Epithelial cell of esophagus (primary cell): Measurements from ENCODE around the gene ACSM2A.
"Not testable (repeated sequence)": the region's sequence is repeated elsewhere in the genome, so short reads cannot be mapped to it uniquely, and the experiment has no call there.

Experiments
- DNase-seq: peaks from one replicate; pipeline ENCODE4 v3.0.0; 2010; ENCODE audit warnings: low read depth
- H3K4me3 ChIP-seq: 2 replicates; pipeline ENCODE4 v1.5.1; 2011; ENCODE audit warnings: mild to moderate bottlenecking, low read length, control low read depth
- TF ChIP-seq, protein P1 (sequence below): IDR thresholded peaks from 2 replicates; pipeline ENCODE4 v1.5.1; 2011; ENCODE audit warnings: low read depth, mild to moderate bottlenecking, low read length, control low read depth, inconsistent platforms; ENCODE audit not compliant: insufficient read depth; ENCODE audit errors: missing control alignments

ACSM2A gene

DNA sequence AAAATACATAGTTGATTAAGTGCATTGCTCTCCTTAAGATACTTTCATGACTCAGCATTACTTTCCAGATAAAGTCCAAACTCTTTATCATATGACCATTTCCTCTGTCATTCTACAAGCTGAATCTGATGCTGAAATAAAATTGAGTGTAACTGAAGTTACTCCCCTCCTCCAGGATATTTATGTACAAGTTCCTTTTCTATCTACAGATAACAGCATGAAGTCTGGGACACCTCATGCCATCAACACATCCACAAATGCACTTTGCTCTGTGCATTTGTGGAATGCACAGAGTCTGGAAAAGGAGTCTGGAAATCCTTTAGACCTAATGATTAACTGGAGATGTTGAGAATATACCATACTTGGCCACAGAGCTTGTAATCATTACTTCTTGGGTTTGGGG, 64.4 kb downstream of the ACSM2A start:
- DNase-seq, result no peak
- TF ChIP-seq, protein P1, sequence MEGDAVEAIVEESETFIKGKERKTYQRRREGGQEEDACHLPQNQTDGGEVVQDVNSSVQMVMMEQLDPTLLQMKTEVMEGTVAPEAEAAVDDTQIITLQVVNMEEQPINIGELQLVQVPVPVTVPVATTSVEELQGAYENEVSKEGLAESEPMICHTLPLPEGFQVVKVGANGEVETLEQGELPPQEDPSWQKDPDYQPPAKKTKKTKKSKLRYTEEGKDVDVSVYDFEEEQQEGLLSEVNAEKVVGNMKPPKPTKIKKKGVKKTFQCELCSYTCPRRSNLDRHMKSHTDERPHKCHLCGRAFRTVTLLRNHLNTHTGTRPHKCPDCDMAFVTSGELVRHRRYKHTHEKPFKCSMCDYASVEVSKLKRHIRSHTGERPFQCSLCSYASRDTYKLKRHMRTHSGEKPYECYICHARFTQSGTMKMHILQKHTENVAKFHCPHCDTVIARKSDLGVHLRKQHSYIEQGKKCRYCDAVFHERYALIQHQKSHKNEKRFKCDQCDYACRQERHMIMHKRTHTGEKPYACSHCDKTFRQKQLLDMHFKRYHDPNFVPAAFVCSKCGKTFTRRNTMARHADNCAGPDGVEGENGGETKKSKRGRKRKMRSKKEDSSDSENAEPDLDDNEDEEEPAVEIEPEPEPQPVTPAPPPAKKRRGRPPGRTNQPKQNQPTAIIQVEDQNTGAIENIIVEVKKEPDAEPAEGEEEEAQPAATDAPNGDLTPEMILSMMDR, result no peak
- H3K4me3 ChIP-seq, result no peak overlapping the region

DNA sequence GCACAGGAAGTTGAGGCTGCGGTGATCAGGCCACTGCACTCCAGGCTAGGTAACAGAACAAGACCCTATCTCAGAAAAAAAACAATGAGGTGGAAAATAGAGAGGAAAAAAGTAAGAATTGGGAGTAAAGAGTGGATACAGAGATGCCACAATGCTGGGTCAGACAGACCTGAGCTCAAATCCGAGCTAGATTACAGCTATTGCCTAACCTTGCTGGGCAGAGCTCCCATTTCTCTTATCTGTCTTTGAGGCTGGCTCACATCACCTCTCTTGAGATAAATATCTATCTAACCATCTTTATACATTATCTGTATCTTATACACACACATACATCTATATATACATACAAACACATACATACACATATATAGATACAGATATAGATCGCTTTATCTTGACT, 65.8 kb downstream of the ACSM2A start:
- TF ChIP-seq, protein P1, result no peak
- DNase-seq, result no peak
- H3K4me3 ChIP-seq, result no peak overlapping the region

DNA sequence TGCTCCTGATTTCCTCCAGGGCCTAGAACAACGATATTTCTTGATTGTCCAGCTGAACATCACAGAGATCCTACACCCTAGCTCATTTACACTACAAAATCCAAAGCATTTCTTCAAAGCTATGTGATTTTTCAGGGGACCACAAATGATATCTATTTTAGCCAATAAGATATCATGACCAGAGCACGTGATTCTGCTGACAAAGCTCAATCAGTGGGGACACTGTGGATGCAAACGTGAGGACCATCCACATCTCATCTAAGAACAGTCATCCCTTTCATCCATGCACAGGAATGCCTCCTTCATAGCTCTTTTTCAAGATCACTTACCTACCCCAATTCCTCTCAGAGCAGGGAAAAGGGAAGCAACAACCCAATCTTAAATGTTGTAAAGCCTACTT, 67.9 kb downstream of the ACSM2A start:
- DNase-seq, result no peak
- no peak overlapping the region for H3K4me3 ChIP-seq
- TF ChIP-seq, protein P1, result no peak

DNA sequence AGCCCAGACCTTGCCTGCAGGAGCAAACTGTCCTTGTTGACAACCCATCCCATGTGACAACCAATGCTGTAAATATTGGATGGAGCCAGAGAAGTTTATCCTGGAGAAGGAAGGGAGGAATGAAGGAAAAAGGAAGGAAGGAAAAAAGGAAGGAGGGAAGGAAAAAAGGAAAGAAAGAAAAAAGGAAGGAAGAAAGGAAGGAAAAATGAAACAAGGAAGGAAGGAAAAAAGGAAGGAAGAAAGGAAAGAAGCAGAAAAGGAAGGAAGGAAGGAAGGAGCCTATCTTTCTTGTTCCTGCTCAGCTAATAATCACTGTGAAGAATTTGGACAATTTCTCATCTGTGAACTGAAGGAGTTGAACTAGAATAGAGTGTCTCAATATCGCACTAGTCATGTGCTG, 68.8 kb downstream of the ACSM2A start:
- TF ChIP-seq, protein P1, result no peak

DNA sequence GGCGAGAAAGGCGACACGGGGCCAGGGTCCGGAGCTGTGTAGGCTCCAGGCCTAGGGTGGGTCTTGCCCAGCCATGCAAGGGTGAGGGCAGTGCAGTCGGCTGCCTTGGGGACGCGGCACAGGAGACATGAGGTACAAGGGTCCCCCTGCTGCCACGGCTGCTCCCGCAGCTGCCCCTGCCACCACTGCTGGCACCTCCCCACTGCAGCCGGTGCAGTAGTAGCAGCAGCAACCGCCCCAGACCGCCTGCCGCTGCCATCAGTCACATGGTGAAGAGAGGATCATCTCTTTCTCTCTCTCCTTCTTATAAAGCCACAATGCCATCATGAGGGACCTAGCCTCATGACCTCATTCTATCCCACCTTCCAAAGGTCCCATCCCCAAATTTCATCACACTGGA, 80.5 kb downstream of the ACSM2A start:
- DNase-seq, result not testable (repeated sequence)

More for the DNA sequence above, 68.8 kb downstream of the ACSM2A start:
- no peak overlapping the region for H3K4me3 ChIP-seq
- no peak for DNase-seq

DNA sequence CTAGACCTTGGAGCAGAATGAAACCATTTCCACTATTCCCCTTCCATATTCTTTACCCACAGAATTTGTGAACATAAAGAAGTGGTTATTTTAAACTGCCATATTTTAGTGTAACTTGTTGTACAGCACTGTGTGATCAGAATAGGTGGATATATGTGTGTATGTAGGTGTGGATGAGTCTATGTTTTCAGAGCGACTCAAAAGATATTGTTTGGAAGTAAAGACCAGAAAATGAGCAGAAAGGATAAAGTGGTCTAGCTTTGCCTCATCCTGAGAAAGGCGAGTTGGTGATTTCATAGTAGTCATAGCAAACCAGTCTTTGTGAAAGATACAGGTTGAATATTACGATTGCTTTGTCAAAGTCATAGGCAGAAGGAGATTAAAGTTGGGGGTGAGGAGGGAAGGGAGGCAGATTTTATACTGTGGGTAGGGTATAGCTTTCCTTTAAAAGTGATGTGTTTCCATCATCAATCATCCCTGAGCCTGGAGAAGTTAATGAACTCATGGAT, 81.0 kb downstream of the ACSM2A start:
- not testable (repeated sequence) for DNase-seq, H3K4me3 ChIP-seq

More for the DNA sequence above, 80.5 kb downstream of the ACSM2A start:
- H3K4me3 ChIP-seq, result not testable (repeated sequence)

DNA sequence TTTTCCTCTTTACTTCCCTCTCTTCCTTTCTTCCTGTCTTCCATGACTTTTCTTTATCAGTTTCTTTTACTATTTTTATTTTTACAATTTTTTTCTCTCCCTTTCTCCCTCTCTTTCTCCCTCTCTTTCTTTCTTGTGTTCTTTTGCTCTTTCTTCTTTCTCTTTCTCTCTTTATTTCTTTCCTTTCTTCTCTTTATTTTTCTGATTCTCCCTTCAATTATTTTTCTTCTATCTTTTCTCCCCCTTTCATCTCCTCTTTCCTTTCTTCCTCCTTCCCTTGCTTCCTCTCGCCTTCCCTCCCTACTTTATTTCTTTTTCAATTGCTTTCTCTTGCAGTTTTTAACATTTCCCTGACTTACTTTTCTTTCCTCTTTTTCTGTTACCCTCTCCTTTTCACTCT, 85.3 kb downstream of the ACSM2A start:
- DNase-seq, H3K4me3 ChIP-seq: not testable (repeated sequence)
